H1 (cell line): ENCODE measurements around the gene AGO3. TPM values are rescaled to one million over a fixed set of nuclear protein-coding genes. Genes with fewer than 3 reads are reported as not detected.
A peak's percentile ranks its signal among the peaks of the same experiment; 100 is the strongest.

Experiments used
- CBX5 ChIP-seq: fragments of 300-800, 300-1000 bp; sonication (generic); IDR thresholded peaks from 2 replicates; pipeline ENCODE4 v1.7.1; 2016; ENCODE audit warnings: antibody characterized with exemption, low read length, low read depth
- CBX8 ChIP-seq: fragments of 300-800, 300-1000 bp; sonication (generic); IDR thresholded peaks from 2 replicates; pipeline ENCODE4 v1.7.1; 2016; ENCODE audit warnings: low read depth, low read length, borderline replicate concordance
- CEBPB ChIP-seq: IDR thresholded peaks from 2 replicates; pipeline ENCODE4 v1.6.1; 2012; ENCODE audit warnings: low read depth, low read length
- CHD2 ChIP-seq: IDR thresholded peaks from 2 replicates; pipeline ENCODE4 v1.6.1; 2012; ENCODE audit warnings: low read length, improper control_type of control experiment
- CTCF ChIP-seq, 3 experiments: IDR thresholded peaks; 1 replicate in 2 of 3; 2 replicates in 1 of 3; pipeline versions ENCODE4 v1.5.1 to v1.6.1; 2011; ENCODE audit warnings: low read length in 3 of 3, mild to moderate bottlenecking in 3 of 3, inconsistent platforms in 2 of 3, low read depth in 1 of 3, moderate library complexity in 1 of 3; ENCODE audit not compliant: insufficient read depth in 1 of 3; ENCODE audit errors: control extremely low read depth in 1 of 3
- E2F6 ChIP-seq: IDR thresholded peaks from 2 replicates; pipeline ENCODE4 v1.6.1; 2012; ENCODE audit warnings: inconsistent platforms
- EGR1 ChIP-seq: IDR thresholded peaks from 2 replicates; pipeline ENCODE4 v1.6.1; 2011; ENCODE audit warnings: low read depth, low read length, borderline replicate concordance
- EP300 ChIP-seq, 2 experiments: IDR thresholded peaks; 1 replicate in 1 of 2; 2 replicates in 1 of 2; pipeline ENCODE4 v1.6.1; 2011 to 2012; ENCODE audit warnings: low read depth in 2 of 2, low read length in 2 of 2, mild to moderate bottlenecking in 2 of 2, borderline replicate concordance in 1 of 2, inconsistent platforms in 1 of 2, moderate library complexity in 1 of 2
- FOSL1 ChIP-seq: IDR thresholded peaks from 2 replicates; pipeline ENCODE4 v1.6.1; 2011; ENCODE audit warnings: mild to moderate bottlenecking, low read depth, low read length, moderate library complexity; ENCODE audit not compliant: insufficient read depth
- GTF2F1 ChIP-seq: IDR thresholded peaks from 2 replicates; pipeline ENCODE4 v1.6.1; 2012; ENCODE audit warnings: low read depth, low read length, improper control_type of control experiment, borderline replicate concordance
- HDAC6 ChIP-seq: IDR thresholded peaks from one replicate; pipeline ENCODE4 v1.7.1; 2012; ENCODE audit warnings: low read depth, mild to moderate bottlenecking, inconsistent platforms, low read length, moderate library complexity
- NRF1 ChIP-seq: IDR thresholded peaks from 2 replicates; pipeline ENCODE4 v1.6.1; 2011; ENCODE audit warnings: mild to moderate bottlenecking, low read depth, low read length, improper control_type of control experiment
- PHF8 ChIP-seq: fragments of 200-600 bp; sonication (generic); conservative IDR thresholded peaks from 2 replicates; pipeline ENCODE4 v1.7.1; 2012; ENCODE audit warnings: low read depth, mild to moderate bottlenecking, inconsistent platforms, low read length, moderate library complexity
- POLR2A ChIP-seq, 2 experiments: IDR thresholded peaks; 1 replicate in 1 of 2; 2 replicates in 1 of 2; pipeline ENCODE4 v1.6.1; 2011; ENCODE audit warnings: low read depth in 2 of 2, low read length in 2 of 2, mild to moderate bottlenecking in 2 of 2; ENCODE audit errors: control extremely low read depth in 1 of 2
- SAP30 ChIP-seq: fragments of 300-600 bp; sonication (generic); IDR thresholded peaks from 2 replicates; pipeline ENCODE4 v1.7.1; 2012; ENCODE audit warnings: low read length, moderate library complexity, mild to moderate bottlenecking, inconsistent platforms; ENCODE audit not compliant: insufficient read depth, insufficient replicate concordance
- SP1 ChIP-seq: IDR thresholded peaks from 2 replicates; pipeline ENCODE4 v1.6.1; 2011; ENCODE audit warnings: low read depth, low read length
- TEAD4 ChIP-seq: IDR thresholded peaks from 2 replicates; pipeline ENCODE4 v1.6.1; 2012; ENCODE audit warnings: low read depth, low read length, inconsistent platforms, mixed read lengths
- USF2 ChIP-seq: IDR thresholded peaks from 2 replicates; pipeline ENCODE4 v1.6.1; 2011; ENCODE audit warnings: low read length, improper control_type of control experiment
- YY1 ChIP-seq: IDR thresholded peaks from 2 replicates; pipeline ENCODE4 v1.6.1; 2011; ENCODE audit warnings: low read depth, mild to moderate bottlenecking, low read length
- polyA plus RNA-seq, 7 experiments: library from polyadenylated mRNA; depleted of rRNA in 3 of 7; stranded (reverse) in 5 of 7; unstranded in 2 of 7; fragments of >200 nt in 5 of 7; fragments of 200-250 nt in 2 of 7; gene quantifications; 1 replicate in 5 of 7; 2 replicates in 1 of 7; 4 replicates in 1 of 7; pipeline versions ENCODE4 v1.2.1 to v1.2.3, GENCODE V29; 2011 to 2013; ENCODE audit warnings: missing spikeins in 2 of 7, mixed read lengths in 2 of 7
- total RNA-seq: library from RNA; stranded (reverse); fragmentation: NEBNext Ultra II Directional; extraction: Animal tissue kit (Norgen Biotek cat#: 25700); gene quantifications from 2 replicates; pipeline ENCODE4 v1.2.1, GENCODE V29; 2021

The AGO3 gene
- total and polyA plus RNA-seq, 2 of the 8 experiments (the other 6 are each of a cell fraction or from before 2014, with no cell fraction given), result 10.7 to 26.4 TPM

DNA sequence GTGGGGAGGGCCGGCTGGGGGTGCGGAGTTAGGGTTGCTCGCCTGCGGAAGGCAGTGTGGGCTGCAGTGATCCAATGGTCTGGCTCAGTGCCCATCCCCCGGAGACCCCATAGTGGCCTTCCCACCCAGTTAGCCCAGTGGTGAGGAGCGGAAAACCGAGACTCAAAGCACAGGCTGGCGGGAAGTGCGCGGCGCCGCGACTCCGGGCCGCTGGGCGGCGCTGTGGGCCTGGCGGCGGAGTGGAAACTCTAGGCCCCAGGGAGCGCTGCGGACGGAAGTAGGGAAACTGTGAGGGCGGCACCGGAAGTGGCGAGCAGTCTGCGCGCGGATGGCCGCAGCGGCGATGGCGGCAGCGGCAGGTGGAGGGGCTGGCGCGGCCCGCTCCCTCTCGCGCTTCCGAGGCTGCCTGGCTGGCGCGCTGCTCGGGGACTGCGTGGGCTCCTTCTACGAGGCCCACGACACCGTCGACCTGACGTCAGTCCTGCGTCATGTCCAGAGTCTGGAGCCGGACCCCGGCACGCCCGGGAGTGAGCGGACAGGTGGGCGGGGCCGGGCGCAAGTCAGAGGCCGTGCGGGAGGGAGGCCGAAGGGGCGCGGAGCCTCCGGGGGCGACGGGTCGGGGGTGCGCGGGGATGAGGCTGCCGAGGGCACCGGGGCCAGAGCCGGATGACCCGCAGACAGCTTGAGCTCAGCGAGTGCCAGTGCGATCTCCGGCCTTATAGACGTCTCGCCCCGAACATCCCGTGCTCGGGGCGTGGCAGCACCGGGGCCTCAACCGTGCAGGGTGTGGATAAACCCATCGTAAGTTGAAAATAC, 157.9 kb downstream of the AGO3 start, which contains the start of gene ADPRS (continued):
- TF ChIP-seq EGR1, result peak; percentile 99
- peak in 1 of 2 experiments; percentile 98; a peak in 2 of 3 replicates for TF ChIP-seq POLR2A (IDR thresholded peaks at IDR 0.05; ENCODE audit: control extremely low read depth in 1 of 2, low read depth in 2 of 2, low read length in 2 of 2)
- TF ChIP-seq FOSL1, result 0 out of 2 replicates have a peak, but pooled peaks have one; percentile 48
- peak; percentile 69; the same call in 1 of the 2 replicates for TF ChIP-seq SP1
- TF ChIP-seq YY1, result peak; percentile 97
- TF ChIP-seq CHD2, result peak; percentile 46; the same call in 1 of the 2 replicates
- TF ChIP-seq CBX8, result no peak
- no peak for TF ChIP-seq HDAC6
- TF ChIP-seq CTCF (IDR thresholded peaks at IDR 0.05; ENCODE audit: control extremely low read depth in 1 of 3, insufficient read depth in 1 of 3, low read depth in 1 of 3, low read length in 3 of 3), result peak in 2 of 3 experiments; percentile 96 to 98; a peak in 3 of 4 replicates
- peak; percentile 81 for TF ChIP-seq SAP30
- TF ChIP-seq EP300 (IDR thresholded peaks at IDR 0.05; ENCODE audit: borderline replicate concordance in 1 of 2, low read depth in 2 of 2, low read length in 2 of 2), result peak in 1 of 2 experiments; percentile 81; a peak in 1 of 3 replicates
- TF ChIP-seq CBX5, result no peak
- TF ChIP-seq E2F6, result peak; percentile 65
- no peak for TF ChIP-seq GTF2F1
- TF ChIP-seq TEAD4, result no peak
- TF ChIP-seq PHF8, result peak; percentile 99
- no peak for TF ChIP-seq NRF1
- TF ChIP-seq CEBPB, result no peak
- TF ChIP-seq USF2, result no peak
